HG02759 (cell line): Measurements from ENCODE around the gene GPC3.
"Not testable (repeated sequence)": the region's sequence is repeated elsewhere in the genome, so short reads cannot be mapped to it uniquely, and the experiment has no call there.

Experiments used
- ATAC-seq: cut with Tn5 transposase; IDR thresholded peaks from one replicate; pipeline ENCODE4 v1.9.1; 2021; ENCODE audit warnings: mild to moderate bottlenecking, moderate library complexity; ENCODE audit not compliant: unreplicated experiment

Gene GPC3

DNA sequence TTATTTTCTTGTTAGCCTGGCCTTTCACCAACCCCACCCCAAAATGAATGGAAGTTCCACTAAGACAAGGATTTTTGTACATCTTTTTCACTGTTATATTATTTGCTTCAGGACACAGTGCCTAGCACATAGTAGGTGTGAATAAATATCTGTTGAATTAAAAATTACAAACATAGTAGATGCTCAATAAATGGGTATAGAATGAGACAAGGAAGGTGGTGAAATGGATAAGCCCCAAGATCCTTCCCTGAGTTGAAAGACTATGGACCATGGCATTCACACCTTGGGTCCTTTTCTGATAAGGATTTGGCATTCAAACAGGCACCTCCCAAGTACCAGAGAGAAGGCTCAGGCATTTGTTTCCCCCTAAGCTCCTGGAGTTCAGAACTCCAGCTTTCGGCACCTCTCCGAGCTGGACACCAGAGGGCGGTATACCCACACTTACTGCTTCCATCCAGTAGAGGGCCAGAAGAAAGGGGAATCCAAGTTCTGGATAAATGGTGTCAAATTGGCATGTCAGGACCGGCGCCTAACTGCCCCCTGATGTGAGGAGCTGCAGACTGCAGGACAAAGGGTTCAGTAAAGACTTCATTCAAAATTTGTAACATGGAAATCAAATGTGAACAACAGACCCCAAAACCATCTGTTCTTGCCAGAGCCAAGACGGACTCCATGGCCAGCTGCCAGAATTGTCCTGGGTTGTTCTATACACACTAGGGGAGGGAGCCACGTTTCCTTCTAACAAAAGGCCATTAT is 193.0 kb downstream of the GPC3 start:
- ATAC-seq: peak; percentile 67

DNA sequence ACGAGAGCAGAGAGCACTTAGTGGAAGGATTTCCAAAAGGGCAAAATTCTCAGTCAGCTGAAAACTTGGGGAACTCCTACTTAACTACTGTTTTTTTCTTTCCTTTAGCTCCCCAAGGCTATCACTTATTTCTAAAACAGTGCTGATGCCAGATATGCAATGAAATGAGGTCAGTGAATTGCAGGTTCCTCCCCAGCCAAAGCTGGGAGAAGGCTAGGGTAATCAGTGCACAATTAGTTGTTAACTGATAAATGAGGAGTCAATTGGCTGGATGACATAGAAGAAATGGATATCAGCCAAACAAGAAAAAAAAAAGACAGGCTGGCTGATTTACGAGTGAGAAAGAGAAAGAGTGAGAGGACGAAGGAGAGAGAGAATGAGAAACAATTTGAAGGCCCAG is 195.6 kb downstream of the GPC3 start:
- ATAC-seq: no peak

DNA sequence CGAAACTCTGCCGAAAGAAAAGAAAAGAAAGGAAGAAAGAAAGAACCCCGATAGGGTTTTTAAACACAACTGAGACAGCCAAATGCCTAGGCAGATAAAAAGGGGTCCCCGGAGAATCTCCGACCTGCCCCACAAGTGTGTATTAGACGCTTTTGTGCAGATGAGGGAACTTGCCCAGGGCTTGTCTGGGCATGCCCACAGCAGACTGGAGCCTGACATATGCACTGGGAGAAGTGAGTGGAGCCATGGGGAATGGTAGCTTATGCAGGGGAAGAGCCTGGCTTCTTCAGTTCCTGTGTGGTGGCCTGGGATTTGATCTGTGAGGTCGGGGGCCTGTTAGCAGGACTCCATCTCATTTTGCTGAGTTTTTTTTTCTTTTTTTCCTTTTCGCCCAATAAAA is 199.0 kb downstream of the GPC3 start:
- no peak for ATAC-seq

DNA sequence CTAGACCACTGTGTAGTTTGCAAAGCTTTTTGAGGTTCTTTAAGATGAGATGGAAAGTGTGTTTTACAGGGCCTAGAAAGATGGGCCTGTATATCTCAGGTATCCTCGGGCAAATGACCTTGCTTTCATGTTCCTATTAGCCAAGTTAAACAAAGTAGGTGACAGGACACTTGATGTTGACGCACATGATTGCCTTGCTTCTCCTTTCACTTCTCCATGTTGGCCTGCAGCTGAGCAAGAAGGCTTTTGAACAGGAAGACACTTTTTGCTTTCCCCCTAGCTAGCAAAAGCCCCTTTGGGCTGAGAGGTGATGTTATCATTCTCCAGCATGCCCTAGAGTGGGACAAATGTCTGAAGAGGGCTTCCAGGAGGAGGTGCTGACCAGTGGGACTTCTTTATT is 202.1 kb downstream of the GPC3 start:
- ATAC-seq: peak; percentile 86

DNA sequence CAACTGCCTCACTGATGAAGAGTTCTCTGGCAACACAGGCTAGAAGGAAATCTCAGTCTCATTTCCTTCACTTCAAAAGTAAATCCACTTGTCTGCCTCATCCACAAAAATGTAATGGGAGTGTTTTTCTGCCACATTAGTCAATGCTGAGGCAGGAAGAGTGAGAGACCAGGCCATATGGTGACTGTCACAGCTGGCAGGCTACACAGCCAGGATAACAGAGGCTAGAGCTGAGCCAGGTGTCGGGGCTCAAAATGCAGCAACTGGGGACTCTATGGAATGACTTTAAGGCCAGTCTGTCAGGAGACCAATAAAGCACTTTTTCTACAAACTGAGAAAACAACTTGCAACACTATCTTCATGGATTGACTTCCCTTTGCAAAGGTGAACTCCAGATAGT is 204.2 kb downstream of the GPC3 start:
- no peak for ATAC-seq

DNA sequence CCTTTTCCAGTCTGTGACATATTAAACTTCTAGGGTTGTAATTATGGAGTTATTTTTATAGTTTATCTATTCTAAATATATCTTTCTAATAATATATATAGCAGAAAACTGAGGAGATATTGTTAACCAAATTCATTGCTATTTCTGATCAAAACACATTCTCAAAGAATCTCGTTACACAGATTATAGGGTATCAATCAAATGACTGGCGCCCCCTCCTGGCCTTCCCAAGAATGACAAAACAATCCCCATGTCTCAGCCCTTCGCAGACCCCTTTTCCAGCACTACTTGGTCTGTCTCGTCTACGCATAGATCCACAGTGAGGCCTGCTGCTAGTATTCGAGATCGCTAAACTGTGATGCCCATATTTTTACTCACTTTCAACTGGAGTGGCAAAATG is 209.3 kb downstream of the GPC3 start:
- ATAC-seq: no peak

DNA sequence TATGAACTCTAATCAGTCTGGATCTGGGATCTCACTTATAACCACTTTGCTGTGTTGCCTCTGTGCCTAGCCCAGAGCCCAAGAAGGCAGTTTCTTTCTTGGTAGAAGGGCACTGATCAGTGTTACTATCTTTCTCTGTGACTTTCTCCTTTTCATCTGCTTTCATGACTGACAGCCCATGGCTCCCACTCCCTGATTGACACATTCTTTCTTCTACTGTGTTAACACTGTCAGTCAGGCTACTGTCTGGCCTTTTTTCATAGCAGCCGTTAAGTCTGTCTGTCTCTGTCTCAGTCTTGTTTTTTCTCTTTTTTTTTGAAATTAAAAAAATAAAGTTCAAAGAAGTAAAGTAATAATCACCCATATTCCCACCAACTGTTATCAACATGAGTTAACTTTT is 210.6 kb downstream of the GPC3 start:
- ATAC-seq: no peak

DNA sequence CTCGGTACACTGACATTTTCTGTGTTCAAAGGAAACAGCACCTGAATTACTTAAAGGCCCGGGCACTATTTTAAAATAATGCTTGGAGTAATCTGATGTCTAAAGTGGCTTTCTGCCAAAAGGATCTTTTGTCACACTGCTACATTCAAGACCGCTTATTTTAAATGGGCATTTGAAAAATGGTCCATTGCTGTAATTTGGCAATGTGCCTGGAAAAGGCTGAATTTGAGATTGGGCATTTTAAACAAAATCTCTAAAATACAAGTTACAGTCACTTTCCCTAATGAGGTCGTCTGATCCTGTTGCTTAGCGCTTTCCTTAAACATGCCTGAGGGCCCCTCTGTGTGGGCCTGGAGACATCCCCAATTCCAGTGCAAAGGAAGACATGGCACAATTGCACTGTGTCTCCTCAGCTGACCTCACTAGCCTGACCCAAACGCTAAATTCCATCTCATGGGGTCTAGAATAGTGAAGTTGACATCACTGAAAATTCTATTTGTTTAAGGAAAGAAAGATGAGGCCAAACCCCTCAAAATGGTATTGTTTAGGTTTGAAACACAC is 214.2 kb downstream of the GPC3 start:
- ATAC-seq: no peak

DNA sequence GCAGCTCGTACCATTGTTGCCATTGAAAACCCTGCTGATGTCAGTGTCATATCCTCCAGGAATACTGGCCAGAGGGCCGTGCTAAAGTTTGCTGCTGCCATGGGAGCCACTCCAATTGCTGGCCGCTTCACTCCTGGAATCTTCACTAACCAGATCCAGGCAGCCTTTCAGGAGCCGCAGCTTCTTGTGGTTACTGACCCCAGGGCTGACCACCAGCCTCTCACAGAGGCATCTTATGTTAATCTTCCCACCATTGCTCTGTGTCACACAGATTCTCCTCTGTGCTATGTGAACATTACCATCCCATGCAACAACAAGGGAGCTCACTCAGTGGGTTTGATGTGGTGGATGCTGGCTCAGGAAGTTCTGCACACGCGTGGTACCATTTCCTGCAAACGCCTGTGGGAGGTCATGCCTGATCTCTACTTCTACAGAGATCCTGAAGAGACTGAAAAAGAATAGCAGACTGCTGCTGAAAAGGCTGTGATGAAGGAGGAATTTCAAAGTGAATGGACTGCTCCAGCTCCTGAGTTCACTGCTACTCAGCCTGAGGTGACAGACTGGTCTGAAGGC is 222.3 kb downstream of the GPC3 start:
- ATAC-seq: not testable (repeated sequence)

DNA sequence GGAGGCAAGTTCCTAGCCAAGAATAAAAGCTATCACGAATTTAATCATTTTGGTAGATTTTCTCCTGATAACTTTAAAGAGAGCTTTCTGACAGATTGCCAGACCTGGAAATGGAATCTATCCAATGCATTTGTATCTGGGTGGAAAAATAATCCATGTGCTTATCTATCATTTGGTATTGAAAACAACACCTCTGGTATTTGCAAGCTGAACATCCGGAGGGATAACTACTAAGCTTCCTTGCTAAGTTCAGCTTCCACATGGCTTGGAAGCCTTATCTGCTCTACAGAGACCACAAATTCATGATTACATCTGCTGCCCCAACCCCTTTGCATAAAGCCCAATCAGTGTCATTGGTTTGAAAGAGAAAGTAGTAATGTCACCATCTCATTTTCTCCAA is 230.7 kb downstream of the GPC3 start:
- no peak for ATAC-seq

DNA sequence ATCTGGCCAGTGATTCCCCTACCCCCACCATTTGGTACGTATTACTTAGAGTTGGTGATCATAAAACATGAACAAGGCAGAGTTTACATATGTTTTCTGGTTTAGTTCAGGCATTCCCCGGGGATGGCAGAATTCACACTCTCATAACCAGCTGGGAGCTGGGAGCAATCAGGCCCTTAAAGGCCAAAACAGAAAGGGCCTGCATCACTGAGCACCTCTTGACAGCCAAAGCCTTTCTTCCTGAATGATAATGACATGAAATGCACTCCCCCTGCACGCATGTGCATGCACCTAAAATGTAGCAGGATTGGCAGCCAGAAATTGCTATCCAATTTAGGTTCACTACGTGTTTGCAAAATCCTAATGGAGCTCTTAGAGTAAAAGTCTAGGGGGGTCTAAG is 235.4 kb downstream of the GPC3 start:
- no peak for ATAC-seq

DNA sequence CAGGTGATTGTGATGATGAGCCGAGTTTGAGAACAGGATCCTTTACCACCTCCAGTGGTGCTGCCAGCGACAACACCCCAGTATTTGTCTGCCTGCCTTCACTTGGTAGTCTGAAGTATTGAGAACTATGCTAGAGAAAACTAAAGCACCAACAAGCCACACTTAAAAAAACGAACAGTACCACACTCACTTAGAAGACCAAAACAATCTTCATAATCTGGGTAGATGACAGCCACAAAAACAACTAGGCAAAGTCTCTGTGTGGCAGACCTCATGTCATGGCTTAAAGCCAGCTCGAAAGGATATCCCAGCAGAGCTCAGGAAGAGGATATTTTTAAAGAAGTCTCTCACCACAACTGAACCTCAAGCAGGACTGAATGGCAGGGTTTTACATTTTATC is 236.0 kb downstream of the GPC3 start:
- no peak for ATAC-seq

DNA sequence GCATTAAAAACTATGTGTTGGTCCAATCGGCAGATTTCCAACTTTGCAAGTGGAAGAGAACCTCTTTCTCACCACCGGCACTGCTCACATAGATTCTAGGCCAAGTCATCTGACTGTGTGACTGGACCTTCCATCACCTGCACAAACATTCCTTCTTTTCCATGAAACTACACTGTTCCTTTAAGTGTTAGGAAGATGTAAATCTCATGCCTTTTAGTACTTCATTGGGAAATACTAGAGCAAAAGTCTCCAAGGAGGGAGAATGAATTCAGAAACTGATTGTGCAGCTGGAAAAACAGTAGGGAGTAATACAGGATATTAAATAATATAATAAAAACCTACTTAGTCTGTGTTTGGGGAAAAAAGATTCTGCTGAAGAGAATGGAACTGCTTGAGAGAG is 238.2 kb downstream of the GPC3 start:
- no peak for ATAC-seq

DNA sequence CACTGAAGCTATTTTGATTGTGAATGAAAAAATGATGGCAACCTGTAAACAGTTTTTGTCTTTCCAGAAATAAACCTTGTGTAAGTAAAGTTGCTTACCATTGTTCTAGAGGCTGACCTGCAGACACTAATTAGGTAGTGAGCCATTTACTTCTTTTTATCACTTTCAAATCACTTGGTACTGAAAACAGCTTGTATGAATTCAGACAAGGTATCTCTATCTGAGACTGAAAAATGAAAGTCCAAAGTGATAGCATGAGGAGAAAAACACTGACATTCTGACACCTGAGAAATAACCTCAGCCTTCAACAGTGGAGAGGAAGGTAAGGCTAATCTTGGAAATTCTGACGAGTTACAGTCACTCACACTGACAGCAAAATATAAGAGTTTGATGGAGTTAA is 238.8 kb downstream of the GPC3 start:
- ATAC-seq: no peak

DNA sequence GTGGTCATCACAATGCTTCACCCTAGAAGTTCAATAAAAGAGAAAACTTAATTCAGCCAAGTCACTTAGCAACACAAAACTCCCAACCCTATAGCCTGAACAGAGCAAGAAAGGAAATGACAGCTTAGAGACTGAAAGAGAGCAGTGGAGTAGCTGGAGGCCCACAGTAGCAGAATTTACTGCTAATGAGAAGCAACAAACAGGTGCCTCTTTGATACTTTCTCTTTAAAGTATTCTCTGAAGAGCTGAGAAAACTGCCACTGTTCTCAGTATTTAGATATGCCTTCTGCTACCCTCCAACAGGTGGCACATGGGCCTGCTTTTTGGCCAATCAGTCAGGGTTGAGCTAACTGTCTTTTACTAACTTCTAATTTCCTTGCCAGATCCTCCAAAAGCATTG is 240.0 kb downstream of the GPC3 start:
- peak; percentile 49 for ATAC-seq

DNA sequence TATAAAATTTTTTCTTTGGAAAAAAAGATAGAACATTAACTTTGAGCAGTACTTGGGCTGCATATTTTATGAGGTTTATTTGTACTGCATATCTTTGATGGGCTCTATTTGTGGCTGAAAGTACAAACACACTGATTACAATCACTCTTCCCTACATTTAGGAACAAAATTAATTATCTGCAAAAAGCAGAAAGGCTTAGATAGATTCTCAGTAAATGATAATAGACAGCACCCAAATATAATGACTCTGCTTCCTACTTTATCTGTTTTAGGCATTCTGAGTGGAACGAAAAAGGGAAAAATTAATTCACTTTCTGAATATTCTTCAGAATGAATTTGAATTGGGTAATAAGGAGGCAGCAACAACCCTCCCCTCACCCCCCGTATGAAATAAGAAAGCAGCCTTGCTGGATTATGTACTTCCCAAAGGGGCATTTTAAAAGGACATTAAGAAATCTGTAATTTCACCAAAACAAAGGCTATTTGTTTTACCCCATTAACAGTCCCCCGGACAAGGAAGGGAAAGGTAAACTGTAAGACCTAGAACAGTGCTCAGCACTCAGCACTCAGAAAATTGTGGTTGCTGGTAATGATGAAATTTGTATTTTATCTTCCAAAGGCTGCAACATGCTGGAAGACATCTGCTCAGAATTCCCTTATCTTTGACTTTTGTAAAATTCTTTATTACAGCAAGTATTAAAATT is 242.6 kb downstream of the GPC3 start:
- ATAC-seq: no peak

DNA sequence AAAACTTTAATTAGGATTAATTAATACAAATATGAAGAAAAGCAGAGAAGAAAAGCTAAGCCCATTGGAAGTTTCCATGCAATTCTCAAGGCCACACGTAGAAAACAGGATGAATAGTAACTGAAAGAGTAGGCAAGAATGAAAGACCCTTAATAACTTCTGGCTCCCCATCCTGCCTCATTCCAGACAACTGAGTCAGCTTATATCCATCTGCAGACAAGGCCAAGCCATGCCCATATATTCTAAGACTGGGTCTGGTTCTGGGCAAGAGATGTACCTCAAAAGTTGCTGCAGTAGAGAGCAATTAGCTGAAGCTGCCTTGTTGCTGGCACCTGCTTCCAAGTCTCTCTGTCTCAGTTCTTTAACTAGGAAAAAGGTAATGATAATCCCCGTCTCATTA is 244.1 kb downstream of the GPC3 start:
- ATAC-seq: no peak

DNA sequence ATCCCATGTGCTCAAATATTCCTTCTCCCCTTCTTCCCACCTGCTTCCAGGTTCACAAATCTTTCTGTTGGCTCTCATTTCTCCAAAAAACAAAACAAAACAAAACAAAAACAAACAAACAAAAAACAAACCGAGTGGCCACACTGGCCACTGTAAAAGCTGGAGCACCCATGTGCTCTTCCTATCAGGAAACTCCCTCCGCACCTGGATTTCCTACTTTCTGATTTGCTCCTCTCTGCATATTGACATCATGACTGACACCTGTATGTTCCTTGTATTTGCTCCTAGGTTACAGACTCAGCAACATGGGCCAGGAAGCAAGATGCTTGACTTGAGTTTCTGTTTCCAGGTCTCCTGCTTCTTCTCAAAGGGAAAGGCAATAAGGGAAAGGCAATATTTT is 258.8 kb downstream of the GPC3 start:
- ATAC-seq: no peak

DNA sequence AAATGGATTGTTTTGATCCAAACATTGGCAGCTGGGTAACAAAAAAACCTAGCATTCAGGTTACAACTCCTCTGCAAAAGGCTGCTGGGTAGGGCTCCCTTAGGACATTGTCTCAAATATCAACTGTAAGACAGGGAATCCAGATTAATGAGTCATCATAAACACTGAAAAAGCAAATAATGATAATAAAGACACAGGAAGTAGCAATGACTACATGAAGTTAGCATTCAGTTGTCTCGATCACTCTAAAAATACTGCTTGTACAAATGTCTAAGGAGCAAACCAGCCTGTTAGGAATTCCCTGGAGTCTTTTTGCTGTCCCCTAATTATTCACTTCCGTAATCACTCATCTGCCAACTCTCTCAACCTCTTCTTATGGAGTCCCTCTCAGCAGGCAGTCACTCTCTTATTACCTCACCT is 259.2 kb downstream of the GPC3 start:
- no peak for ATAC-seq

DNA sequence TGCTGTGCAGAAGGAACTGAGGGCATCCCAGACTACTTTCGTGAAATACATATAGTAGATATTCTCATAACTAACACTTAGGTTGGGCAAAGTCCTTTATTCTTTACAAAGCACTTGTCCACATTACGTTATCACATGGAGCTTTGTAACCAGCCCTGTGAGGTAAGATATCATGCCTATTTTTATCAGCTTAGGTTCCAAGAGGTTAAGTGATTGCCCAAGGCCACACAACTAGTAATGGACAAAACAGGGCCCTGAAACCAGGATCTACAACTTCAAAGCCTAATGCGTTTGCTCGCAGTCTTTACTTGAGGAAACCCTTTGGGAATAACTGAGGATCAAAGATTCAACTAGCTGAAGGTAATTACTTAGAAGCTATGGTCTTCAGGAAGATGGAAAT is 261.5 kb downstream of the GPC3 start:
- no peak for ATAC-seq

DNA sequence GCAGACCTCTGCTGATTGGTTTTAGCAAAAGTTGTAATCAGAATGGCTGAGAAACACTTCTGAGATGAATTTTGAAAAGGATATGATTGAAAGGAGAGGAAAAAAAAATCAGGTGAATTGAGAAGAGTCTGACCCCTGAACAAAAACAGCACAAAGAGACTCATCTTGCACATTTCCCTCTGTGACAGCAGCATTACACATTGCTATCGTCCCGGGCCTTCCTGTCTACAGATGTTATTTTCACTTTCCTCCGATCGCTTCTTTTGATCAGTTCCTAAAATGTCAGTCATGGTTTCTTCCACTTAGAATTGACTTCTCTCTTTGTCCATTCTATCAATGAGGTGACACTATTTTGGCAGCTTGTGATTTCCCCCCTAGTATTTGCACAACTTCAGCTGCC is 262.6 kb downstream of the GPC3 start:
- no peak for ATAC-seq

DNA sequence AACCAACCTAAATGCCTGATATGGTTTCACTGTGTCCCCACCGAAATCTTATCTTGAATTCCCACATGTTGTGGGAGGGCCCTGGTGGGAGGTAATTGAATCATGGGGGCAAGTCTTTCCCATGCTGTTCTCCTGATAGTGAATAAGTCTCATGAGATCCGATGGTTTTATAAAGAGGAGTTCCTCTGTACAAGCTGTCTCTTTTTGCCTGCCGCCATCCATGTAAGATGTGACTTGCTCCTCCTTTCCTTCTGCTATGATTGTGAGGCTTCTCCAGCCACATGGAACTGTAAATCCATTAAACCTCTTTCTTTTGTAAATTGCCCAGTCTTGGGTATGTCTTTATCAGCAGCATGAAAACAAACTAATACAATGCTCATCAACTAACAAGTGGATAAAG is 265.1 kb downstream of the GPC3 start:
- not testable (repeated sequence) for ATAC-seq
